ENCODE measurements around the gene IRX3.

DNA sequence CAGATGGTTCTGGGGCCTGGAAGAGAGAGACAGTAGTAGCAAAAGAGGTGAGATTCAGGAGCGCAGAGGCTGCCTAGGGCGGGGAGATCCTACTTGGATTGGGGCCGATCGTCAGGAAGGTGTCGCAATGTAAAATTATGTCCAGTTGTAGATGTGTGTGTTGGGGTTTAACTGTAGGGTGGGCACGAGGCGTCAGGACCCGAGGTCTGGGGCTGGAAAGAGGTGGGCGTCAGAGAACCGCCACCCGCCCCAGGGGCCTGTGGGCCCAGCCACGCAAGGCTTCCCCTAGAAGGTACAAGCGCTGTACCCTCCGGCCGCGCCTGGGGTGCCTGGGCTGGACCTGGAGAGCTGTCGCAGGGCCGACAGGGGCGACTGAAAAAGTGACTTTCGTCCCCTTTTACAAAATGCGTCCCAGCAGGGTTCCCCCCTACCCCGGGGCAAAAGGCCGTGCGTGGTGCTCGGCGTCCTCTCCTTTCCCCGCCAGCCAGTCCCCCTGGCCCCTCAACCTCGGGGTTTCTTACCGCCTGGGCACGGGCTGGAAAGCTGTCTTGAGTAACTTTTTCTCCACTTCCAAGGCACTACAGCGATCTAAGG is 2.8 kb downstream of the IRX3 start:
- TF ChIP-seq CTCF (IDR thresholded peaks at IDR 0.05; ENCODE audit: borderline replicate concordance, extremely low read depth, low read length, poor library complexity, severe bottlenecking) (no peak), EZH2 (IDR thresholded peaks at IDR 0.05; ENCODE audit: borderline replicate concordance, low read depth, low read length, severe bottlenecking) (no peak)
